DMS153 (cell line): ENCODE data around the gene NHEJ1.

Experiments used
- DNase-seq: peaks from one replicate; lab custom pipeline; 2025; lab: John Stamatoyannopoulos, UW

NHEJ1 gene

DNA sequence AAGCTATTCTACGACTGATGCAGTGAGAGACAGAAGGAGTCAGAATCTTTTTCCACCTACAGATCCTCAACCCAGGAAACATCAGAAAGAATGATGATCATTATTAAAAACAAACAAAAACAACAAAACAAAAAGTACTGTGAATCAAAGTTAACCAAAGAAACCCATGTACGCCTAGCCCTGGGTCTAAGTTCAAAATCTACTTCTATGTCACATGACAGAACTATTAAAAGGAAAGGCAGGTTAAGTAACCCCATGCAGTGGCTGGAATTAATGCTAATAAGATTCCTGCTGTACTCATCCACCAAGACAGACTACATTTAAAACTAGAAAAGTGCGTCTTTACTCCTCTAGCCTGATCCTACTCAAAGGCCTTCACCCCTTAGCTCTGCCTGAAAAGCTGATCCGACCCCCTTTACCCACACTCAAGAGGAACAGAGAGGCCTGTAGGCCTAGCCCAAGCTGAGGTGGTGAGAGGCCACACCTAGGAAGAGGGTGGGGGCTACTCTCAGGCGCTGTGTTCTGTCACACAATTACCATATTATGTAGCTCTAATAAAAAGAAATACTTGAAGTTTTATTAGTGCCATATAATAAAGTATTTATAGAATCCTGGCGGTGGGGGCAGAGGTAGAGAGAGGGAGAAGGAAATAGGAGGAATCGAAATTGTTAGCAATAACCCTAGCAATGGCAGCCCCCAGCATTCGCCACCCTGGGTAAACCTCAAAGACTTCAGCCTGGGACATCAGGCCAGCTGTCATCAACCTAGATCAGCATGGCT, 37.1 kb downstream of the NHEJ1 start:
- DNase-seq: no peak

DNA sequence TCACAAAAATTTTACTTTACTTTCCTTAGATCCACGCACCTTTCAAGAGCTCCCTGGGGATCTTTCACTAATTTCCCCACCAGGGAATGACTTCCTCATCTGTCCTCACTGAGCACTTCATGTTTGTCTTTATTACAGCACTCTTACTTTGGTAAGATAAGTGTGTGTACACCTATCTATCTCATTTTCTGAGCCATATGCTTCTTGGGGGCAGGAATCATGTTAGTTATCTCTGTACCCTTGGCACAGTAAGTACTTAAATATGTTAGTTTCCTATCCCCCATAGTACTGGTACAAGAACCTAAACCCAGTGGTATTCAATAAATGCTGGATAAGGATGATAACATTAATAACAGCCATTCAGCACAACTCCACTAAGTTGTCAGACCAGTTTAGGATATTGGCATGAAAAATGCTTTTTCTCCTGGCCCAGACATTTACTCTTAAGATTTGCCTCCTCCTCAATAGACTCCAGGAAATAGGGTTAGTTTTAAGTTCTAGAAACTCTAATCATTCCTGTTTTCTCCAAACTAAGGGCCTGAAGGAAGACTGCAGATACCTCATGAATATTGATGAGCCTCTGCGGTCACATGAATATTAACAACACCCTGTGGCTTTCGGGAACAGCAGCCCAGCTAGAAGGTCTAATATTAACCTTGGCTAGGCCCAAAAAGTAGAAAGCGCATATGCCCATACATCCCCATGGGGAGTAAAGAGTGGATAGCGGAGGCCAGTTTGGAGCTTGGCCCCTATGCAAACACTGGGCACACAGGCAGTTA, 38.2 kb downstream of the NHEJ1 start:
- no peak for DNase-seq

GRCh38 chr2:219120082-219120481, 40.5 kb downstream of the NHEJ1 start:
- no peak for DNase-seq

GRCh38 chr2:219119422-219120043, 41.1 kb downstream of the NHEJ1 start:
- DNase-seq: no peak

DNA sequence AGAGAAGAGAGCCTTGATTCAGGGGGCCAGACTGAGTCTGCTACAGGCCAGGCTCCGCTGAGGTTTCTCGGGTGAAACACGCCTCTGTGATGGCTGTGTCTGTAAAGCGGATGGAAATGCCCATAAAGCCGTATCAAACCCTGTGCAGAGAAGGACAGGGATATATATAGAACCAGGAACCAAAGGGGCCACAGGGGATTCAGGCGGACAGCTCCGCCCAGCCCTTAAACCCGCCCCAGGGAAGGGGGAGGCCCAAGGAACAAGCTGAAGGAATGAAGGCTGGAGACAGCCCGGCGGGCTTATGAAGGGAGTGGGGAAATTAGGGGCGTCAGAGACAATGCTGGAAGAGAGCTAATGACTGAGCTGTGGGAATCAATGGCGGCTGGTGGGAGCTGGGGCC, 42.1 kb downstream of the NHEJ1 start:
- DNase-seq: no peak

DNA sequence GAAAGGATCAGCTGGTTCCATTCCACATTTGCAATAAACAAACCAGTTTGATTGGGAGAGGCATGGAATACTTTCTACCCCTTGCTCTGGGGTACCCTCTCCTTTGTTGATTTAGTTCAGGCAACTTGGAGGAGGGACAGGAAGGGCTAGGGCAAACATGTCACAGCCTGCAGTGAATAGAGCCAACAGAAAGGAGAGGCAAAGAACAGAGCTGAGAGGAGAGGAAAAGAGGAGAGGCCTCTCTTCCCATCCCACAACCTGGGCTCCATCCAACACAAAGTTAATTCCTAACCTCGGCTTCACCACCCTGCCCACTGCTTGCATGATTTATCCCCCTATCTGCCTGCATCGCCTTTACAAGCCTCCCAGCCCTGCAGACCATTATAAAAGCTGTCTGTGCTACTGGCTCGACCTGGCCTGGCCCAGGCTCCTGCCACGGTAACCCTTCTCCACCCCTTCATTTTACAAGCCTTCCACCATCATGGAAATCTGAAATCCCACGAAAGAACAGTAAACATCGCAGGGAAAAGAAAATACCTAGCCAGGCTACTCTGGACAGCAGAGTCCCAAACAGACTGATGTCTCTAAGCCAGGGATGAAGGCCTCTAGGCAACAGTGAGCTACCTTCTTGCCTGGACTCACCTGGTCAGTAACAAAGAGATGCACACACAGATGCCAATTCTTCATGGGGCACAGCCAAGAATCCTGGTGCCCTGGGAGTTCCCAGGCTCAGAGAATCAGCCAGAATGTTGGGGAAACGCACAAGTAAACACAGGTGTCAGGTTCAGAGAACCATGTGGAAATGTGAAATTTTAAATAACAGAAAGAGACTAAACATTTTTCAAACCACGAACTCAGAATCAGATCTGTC, 43.6 kb downstream of the NHEJ1 start:
- DNase-seq: no peak

DNA sequence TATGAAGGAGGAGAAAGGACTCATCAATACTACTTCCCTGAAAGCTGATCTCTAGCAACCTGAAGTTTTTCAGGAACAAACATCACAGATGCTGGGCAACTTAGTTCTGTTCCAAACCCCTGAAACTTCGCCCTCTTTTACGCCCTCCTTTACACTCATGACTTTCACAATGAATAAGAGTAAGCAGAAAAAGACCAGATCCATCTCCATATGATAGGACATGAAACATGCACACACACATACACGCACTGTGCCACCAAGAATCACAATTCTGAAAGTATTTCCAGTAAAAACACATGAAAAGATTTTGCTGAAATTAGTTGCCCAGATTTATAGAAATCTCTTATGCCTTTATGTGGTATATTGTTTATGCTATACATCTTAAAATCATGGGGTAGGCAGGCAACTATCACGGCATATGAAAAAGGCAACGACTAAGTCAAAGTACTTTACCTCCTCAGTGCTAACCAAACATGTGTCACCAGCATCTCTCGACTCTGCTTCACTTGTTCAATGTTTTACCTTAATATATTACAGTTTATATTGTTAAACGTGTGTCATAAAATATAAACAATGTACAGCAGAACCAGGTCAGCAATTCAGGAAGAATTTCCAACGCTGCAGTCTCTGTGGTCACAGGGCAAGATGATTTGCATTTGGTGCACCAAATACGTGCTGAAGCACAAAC, 47.8 kb downstream of the NHEJ1 start:
- DNase-seq: no peak

DNA sequence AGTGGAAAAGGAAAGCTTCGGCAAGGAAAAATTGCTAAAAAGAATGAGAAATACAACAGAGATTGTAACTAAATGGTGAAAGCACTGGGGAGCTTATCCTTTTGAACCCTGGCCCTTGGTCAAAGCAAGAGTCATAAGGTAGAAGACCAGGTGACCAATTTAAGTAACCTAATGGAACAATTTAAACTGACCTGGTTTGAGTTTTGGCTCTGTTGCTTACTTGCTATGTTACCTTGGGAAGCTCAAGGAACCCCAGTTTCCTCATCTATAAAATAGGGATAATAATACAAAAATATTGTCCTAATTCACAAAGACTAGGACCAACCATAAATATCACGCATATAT, 48.6 kb downstream of the NHEJ1 start:
- no peak for DNase-seq

DNA sequence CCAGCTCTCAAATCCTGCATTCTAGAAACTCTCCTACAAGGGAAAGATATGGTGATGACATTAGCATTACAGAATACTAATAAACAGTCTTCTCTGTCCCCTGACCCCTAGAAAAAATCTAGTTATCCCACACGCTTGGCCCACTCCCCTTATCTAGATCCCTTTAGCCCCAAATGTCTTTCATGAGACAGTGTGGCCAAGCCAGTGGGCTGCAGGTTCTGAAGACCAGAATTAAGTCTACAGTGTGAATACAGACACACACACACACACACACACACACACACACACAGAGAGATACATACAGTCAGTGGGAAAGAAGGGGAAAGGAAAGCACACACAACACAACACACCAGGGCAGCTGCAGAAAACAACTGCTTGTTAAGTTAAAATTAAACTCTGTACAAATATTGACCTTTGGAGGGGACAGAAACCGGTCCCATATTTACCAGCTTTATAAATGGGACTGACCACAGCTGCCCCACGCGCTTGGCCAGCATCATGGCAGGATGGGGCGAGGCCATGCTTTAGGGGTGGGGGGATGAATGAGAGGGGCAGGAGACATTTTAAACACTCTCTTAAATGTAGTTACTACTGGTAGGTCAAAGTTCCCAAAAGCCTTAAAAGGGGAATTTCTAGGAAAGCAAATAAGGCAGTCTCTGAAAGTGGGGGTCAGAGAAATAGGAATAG, 49.1 kb downstream of the NHEJ1 start:
- DNase-seq: no peak

GRCh38 chr2:219109471-219109870, 51.1 kb downstream of the NHEJ1 start:
- DNase-seq: no peak

- DNase-seq: no peak
Observed at GRCh38 chr2:219107758-219108157, 52.9 kb downstream of the NHEJ1 start.

DNA sequence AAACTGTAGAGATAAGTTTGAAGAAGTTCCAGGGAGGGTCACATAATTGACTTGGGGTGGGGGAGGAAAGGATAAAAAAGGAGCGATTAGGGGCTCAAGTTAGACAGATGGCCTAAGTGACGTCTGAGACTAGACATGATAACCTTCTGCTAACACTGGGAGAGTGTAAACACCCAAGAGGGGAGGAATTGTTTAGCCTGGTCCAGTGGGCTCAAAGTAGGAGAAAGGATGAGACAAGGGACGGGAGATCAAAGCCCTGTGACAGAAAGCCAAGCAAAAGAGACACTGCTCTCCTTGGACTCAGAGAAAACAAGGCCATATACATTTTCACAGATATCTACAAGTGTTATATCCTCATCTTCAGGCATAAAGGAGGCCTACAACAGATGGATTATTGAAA, 54.4 kb downstream of the NHEJ1 start:
- DNase-seq: no peak

DNA sequence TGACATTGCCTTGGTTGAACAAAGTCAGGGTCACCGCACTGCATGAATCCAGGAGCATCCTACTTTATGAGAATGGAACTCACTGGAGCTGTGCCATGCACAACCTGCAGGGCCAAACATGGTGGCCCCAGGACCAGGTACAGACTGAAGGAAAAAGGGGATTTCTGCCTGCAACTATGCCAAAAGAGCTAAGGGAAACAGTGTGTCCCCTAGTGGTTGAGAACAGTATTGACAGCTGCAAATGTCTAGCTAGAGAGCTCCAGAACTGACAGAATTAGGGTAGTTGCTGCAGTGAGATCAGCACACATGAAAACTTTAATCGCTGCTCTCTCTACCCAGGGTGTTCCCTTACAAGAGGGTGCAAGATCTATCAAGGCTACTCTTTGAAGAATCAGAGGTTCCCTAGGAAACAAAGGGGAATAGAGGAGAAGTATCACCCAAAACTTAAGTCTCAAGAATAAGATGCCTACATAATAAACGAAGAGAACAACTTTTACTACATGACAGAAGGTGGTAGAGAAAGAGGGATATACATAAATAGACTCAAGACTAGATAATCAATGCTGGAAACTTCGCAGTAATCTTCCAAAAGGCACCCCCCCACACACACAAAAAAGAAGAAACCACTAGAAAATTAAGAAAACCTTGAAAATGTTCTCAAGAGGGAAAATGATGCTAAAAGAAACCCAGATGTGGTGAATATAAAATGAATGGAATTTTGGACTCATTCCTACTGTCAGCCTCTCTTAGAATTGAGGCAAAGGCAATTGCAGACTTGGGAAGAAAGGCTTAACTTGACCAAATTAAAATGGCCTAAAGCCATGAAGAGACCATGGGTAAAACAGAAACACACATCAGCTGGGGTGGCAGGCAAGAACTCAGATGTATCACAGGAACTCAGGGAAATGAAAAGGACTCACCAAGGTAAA, 56.2 kb downstream of the NHEJ1 start:
- DNase-seq: no peak

GRCh38 chr2:219099329-219099728, 61.3 kb downstream of the NHEJ1 start:
- DNase-seq: no peak

DNA sequence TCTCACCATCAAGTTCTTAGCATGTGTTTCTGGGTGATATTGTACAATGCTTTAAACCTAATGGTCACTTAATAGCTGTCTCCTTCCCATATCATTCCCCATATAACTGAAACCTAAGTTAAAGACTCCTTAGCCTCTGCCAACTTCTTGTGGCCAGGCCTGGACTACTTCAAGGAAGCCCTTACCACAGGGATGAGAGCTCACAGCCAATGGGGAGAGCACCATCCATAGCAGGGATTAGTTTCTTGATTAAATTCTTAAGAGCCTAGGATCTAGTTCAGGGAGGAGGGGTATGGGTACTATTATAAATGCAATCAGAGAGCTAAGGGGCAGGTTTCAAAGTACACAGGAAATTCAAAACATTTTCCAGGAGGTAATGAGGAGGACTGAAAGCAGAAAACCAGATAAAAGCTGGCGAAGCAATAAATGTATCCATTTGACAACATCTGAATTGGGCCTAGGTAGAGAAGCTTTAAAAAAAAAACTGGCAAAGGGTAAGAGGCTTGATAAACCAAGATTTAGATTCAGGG, 65.1 kb downstream of the NHEJ1 start:
- DNase-seq: no peak

GRCh38 chr2:219094171-219094570, 66.4 kb downstream of the NHEJ1 start:
- no peak for DNase-seq

DNA sequence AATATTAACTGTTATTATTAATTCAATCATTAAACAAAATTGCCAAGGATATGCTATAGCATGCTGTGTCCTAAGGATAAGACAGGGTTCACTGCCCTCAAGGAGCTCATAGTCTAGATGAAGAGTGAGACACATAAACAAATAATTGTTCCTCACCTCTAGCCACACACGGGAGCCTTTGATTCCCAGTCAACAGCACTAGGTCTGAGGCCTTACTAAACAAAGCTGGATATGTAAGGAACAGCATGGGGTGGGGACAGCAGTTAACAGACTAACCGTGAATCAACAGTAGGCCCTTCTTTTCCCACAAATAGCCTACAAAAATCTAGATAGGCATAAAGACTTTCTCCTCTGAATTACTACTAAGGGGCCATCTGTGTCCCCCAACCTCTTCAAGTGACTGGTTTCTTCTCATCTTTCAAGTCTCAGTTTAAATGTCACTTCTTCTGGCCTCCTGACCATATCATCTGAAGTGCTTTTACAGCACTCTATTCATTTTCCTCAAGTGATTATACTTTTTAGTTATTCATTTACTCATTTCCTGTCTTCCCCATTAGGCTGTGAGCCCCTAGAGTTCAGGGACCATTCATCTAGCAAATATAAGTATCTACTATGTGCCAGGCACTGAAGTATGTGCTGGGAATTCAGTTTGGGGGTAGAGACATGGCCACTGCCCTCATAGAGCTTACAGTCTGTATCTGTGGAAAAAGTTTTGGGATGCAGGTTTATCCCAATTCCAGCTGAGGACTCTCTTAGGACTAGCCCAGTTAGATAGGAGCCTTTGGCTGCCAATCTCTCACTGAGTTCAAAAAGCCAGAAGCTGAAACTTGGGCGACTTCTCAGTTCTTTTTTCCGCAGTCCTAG, 69.9 kb downstream of the NHEJ1 start:
- DNase-seq: no peak

- no peak for DNase-seq
Observed at GRCh38 chr2:219089330-219089729, 71.3 kb downstream of the NHEJ1 start.

- DNase-seq: no peak
Observed at GRCh38 chr2:219087848-219088247, 72.8 kb downstream of the NHEJ1 start.
